Activated naive CD4-positive, alpha-beta T cell treated with Interleukin-2 at 50 U/mL for 16 hours (primary cell): ENCODE data around the gene NFKBIL1.
A peak's percentile ranks its signal among the peaks of the same experiment; 100 is the strongest.

Source experiments
- DNase-seq: peaks from one replicate; pipeline ENCODE4 v3.0.0-alpha.2; 2020

Gene NFKBIL1

GRCh38 chr6:31535538-31536324 lies 11.7 kb upstream of the NFKBIL1 start:
- DNase-seq = no peak

- DNase-seq = no peak
Measured at GRCh38 chr6:31538805-31539400, 8.5 kb upstream of the NFKBIL1 start.

- no peak for DNase-seq
Measured at GRCh38 chr6:31540640-31541039, 6.8 kb upstream of the NFKBIL1 start.

- peak; percentile 65 for DNase-seq
Measured at GRCh38 chr6:31541059-31541657, 6.2 kb upstream of the NFKBIL1 start.

- peak; percentile 94 for DNase-seq
Measured at GRCh38 chr6:31541658-31542521, 5.5 kb upstream of the NFKBIL1 start, which contains the start of gene DDX39B. DDX39B (minus strand) TSS chr6:31542003; CDS start chr6:31540532, 1,471 bp downstream.

GRCh38 chr6:31543639-31544038 lies 3.8 kb upstream of the NFKBIL1 start:
- no peak for DNase-seq

- DNase-seq = no peak
Measured at GRCh38 chr6:31544676-31545075, 2.7 kb upstream of the NFKBIL1 start.

GRCh38 chr6:31545291-31545690 lies 2.1 kb upstream of the NFKBIL1 start:
- DNase-seq = no peak

GRCh38 chr6:31546339-31546957 lies 960 bp upstream of the NFKBIL1 start, which contains the start of gene ATP6V1G2:
ATP6V1G2 (minus strand) TSS chr6:31546608; CDS start chr6:31546559, 49 bp downstream.
- DNase-seq = peak; percentile 90

- no peak for DNase-seq
Measured at GRCh38 chr6:31547727-31548543, 527 bp downstream of the NFKBIL1 start.

GRCh38 chr6:31548544-31548873 lies 1.1 kb downstream of the NFKBIL1 start:
- no peak for DNase-seq

GRCh38 chr6:31551371-31551770 lies 4.0 kb downstream of the NFKBIL1 start:
- DNase-seq = peak; percentile 72

GRCh38 chr6:31556307-31556706 lies 8.9 kb downstream of the NFKBIL1 start:
- DNase-seq = no peak

GRCh38 chr6:31557443-31558317 lies 10.3 kb downstream of the NFKBIL1 start:
- no peak for DNase-seq

GRCh38 chr6:31558318-31558625 lies 10.9 kb downstream of the NFKBIL1 start:
- no peak for DNase-seq

GRCh38 chr6:31558631-31559500 lies 11.5 kb downstream of the NFKBIL1 start:
- DNase-seq = peak; percentile 81

GRCh38 chr6:31559606-31559957 lies 12.2 kb downstream of the NFKBIL1 start:
- no peak for DNase-seq

GRCh38 chr6:31559958-31560696 lies 12.7 kb downstream of the NFKBIL1 start:
- peak; percentile 53 for DNase-seq

GRCh38 chr6:31560697-31561058 lies 13.3 kb downstream of the NFKBIL1 start:
- no peak for DNase-seq
